Colonic mucosa (tissue), 4 donors: Measurements from ENCODE around the gene RTF2. TPM values are rescaled to one million over a fixed set of nuclear protein-coding genes. Genes with fewer than 3 reads are reported as not detected.
"Not testable (repeated sequence)": the region's sequence is repeated elsewhere in the genome, so short reads cannot be mapped to it uniquely, and the experiment has no call there.

Experiments
- DNase-seq: peaks from one replicate; pipeline ENCODE4 v3.0.0-alpha.2; 2020
- H3K27ac ChIP-seq: fragments of 200-600 bp; one replicate; pipeline ENCODE4 v1.8.0; 2021
- H3K27me3 ChIP-seq: fragments of 200-600 bp; one replicate; pipeline ENCODE4 v1.8.0; 2021
- H3K36me3 ChIP-seq: fragments of 200-600 bp; one replicate; pipeline ENCODE4 v1.8.0; 2021
- H3K4me1 ChIP-seq: fragments of 200-600 bp; one replicate; pipeline ENCODE4 v1.8.0; 2021; ENCODE audit warnings: mild to moderate bottlenecking
- H3K4me3 ChIP-seq: fragments of 200-600 bp; one replicate; pipeline ENCODE4 v1.8.0; 2021
- H3K9ac ChIP-seq, 2 donors: one replicate each; pipeline ENCODE4 v1.7.0; 2013; ENCODE audit warnings: control low read depth in 2 of 2, low read depth in 2 of 2, low read length in 2 of 2
- H3K9me3 ChIP-seq: fragments of 200-600 bp; one replicate; pipeline ENCODE4 v1.8.0; 2021
- intact Hi-C: fragments of 100-400 bp; cut with DNase I; formaldehyde crosslinking; loops from one replicate; pipeline ENCODE4 v1.14.1; 2022
- total RNA-seq, 2 donors: library from RNA; stranded (reverse); fragmentation: NEBNext Ultra II Directional in 1 of 2; extraction: Animal tissue kit (Norgen Biotek cat#: 25700) in 1 of 2; gene quantifications; one replicate each; pipeline ENCODE4 v1.2.1, GENCODE V29; 2021
- TF ChIP-seq, protein P1 (sequence below): fragments of 200-600 bp; IDR thresholded peaks from one replicate; pipeline ENCODE4 v1.8.0; 2022; ENCODE audit warnings: antibody characterized with exemption, mild to moderate bottlenecking
- donor health status: healthy.
- donor health status: DM: no; HTN: no; CAD: no.
- donor health status: DM: no; HTN: no; CAD: no.

The RTF2 gene
- total RNA-seq, 2 donors from 2014 or later = 67.3 to 80.8 TPM

DNA sequence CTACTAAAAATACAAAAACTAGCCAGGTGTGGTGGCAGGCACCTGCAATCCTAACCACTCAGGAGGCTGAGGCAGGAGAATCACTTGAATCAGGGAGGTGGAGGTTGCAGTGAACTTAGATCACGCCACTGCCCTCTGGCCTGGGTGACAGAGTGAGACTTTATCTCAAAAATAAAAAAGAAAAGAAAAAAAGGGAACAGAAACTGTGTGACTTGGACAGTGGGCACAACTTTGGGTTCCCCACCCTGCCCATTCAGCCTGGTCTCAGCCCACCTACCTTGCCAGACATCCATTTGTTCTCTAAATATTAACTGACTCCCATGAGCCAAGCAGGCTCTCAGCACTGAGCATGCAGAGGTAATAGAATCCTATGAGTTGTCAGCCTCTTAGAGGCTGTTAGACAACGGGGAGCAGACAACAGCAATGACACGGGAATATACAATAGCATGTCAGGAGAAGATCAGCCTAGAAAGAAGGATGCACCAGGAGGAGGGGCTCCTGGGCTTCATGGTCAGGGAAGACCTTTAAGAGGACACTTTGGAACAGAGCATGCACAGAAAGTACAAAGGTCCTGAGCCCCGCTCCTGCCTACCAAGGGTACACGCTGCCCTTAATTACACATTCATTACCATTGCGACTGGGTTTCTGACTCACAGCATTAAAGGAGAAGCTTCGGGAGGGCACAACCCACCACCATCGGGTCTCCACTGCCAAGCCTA, 84.6 kb downstream of the RTF2 start:
- DNase-seq = no peak
- no peaks in the 10 kb centered on the region for H3K9me3 ChIP-seq
- H3K4me3 ChIP-seq = no peak overlapping the region
- no peaks in the 10 kb centered on the region for H3K4me1 ChIP-seq
- H3K27ac ChIP-seq = no peak overlapping the region
- no peaks in the 10 kb centered on the region for H3K36me3 ChIP-seq
- no peak overlapping the region for H3K9ac ChIP-seq
- no peaks in the 10 kb centered on the region for H3K27me3 ChIP-seq
- TF ChIP-seq, protein P1, sequence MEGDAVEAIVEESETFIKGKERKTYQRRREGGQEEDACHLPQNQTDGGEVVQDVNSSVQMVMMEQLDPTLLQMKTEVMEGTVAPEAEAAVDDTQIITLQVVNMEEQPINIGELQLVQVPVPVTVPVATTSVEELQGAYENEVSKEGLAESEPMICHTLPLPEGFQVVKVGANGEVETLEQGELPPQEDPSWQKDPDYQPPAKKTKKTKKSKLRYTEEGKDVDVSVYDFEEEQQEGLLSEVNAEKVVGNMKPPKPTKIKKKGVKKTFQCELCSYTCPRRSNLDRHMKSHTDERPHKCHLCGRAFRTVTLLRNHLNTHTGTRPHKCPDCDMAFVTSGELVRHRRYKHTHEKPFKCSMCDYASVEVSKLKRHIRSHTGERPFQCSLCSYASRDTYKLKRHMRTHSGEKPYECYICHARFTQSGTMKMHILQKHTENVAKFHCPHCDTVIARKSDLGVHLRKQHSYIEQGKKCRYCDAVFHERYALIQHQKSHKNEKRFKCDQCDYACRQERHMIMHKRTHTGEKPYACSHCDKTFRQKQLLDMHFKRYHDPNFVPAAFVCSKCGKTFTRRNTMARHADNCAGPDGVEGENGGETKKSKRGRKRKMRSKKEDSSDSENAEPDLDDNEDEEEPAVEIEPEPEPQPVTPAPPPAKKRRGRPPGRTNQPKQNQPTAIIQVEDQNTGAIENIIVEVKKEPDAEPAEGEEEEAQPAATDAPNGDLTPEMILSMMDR = no peak
- intact Hi-C loops = loop anchor here (10.0 kb wide), 2 partner anchors 512 to 792 kb away; no protein-coding TSS in a partner anchor

DNA sequence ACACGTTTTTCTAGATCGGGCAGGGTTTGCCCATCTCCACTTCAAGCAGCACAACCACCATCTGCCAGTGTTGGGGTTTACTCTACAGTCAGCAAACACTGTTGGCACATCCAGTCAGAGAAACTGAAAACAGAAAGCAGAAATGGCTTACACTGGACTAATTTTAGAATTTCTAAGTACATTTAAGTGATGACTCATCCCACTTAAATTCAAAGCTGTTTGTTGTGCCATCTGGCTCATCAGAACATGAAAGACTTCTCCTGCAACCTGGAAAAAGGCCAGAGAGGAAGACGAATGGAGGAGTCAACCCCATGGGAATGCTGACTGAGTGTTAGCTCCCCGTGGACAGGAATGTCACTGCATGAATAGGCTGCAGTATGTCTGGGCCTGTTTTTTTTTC, 86.4 kb downstream of the RTF2 start:
- intact Hi-C loops = loop anchor here (10.0 kb wide), 2 partner anchors 510 to 790 kb away; no protein-coding TSS in a partner anchor
- no peaks in the 10 kb centered on the region for H3K27me3 ChIP-seq
- H3K9ac ChIP-seq = no peak overlapping the region
- TF ChIP-seq, protein P1 = no peak
- no peaks in the 10 kb centered on the region for H3K4me1 ChIP-seq
- H3K9me3 ChIP-seq = no peaks in the 10 kb centered on the region
- H3K36me3 ChIP-seq = no peaks in the 10 kb centered on the region
- H3K27ac ChIP-seq = no peak overlapping the region
- peak; percentile 38 for DNase-seq
- H3K4me3 ChIP-seq = no peak overlapping the region

GRCh38 chr20:56558968-56559367, 90.5 kb downstream of the RTF2 start:
- no peaks in the 10 kb centered on the region for H3K4me1 ChIP-seq
- no peaks in the 10 kb centered on the region for H3K9me3 ChIP-seq
- no peaks in the 10 kb centered on the region for H3K36me3 ChIP-seq
- TF ChIP-seq, protein P1 = no peak
- H3K4me3 ChIP-seq = no peak overlapping the region
- H3K27ac ChIP-seq = no peak overlapping the region
- H3K27me3 ChIP-seq = no peaks in the 10 kb centered on the region
- no peak for DNase-seq
- no peak overlapping the region for H3K9ac ChIP-seq
- intact Hi-C loops = loop anchor here (10.0 kb wide), 2 partner anchors 506 to 786 kb away; no protein-coding TSS in a partner anchor

GRCh38 chr20:56564526-56564925, 96.1 kb downstream of the RTF2 start:
- H3K27ac ChIP-seq, H3K4me3 ChIP-seq, H3K27me3 ChIP-seq, DNase-seq, H3K9me3 ChIP-seq, H3K4me1 ChIP-seq, H3K9ac ChIP-seq, intact Hi-C loops, H3K36me3 ChIP-seq: not testable (repeated sequence)

- Histone ChIP-seq H3K4me1 (no peaks in the 10 kb centered on the region), H3K9me3 (no peaks in the 10 kb centered on the region), H3K4me3 (no peak overlapping the region), H3K27ac (no peak overlapping the region), H3K9ac (no peak overlapping the region), H3K36me3 (no peaks in the 10 kb centered on the region), H3K27me3 (no peaks in the 10 kb centered on the region)
- intact Hi-C loops = no loop called here
- TF ChIP-seq, protein P1 = no peak
- DNase-seq = no peak
These were observed 97.1 kb downstream of the RTF2 start for GRCh38 chr20:56565511-56565910.

- H3K36me3 ChIP-seq = no peaks in the 10 kb centered on the region
- no peak overlapping the region for H3K9ac ChIP-seq
- intact Hi-C loops = no loop called here
- TF ChIP-seq, protein P1 = no peak
- H3K4me1 ChIP-seq = no peaks in the 10 kb centered on the region
- no peak for DNase-seq
- H3K27ac ChIP-seq = no peak overlapping the region
- no peaks in the 10 kb centered on the region for H3K9me3 ChIP-seq
- no peak overlapping the region for H3K4me3 ChIP-seq
- H3K27me3 ChIP-seq = no peaks in the 10 kb centered on the region
These were observed 98.2 kb downstream of the RTF2 start for GRCh38 chr20:56566621-56567020.
